ENCODE measurements around the gene TSPAN11.

- TF ChIP-seq CREB5 (CRISPR knock-in tag; IDR thresholded peaks at IDR 0.05; ENCODE audit: low read depth) (no peak), CSRNP3 (CRISPR knock-in tag; IDR thresholded peaks at IDR 0.05) (no peak), BACH2 (CRISPR knock-in tag; IDR thresholded peaks at IDR 0.05; ENCODE audit: borderline replicate concordance) (no peak)
Observed at GRCh38 chr12:30936036-30936435, 9.5 kb downstream of the TSPAN11 start.

All from SK-N-SH treated with all-trans-retinoic acid at 6 μM for 48 hours (cell line).